Measurements from ENCODE around the gene PTX4. TPM values are rescaled to one million over a fixed set of nuclear protein-coding genes. Genes with fewer than 3 reads are reported as not detected.
"Not testable (repeated sequence)": the region's sequence is repeated elsewhere in the genome, so short reads cannot be mapped to it uniquely, and the experiment has no call there.

The PTX4 gene
- total RNA-seq, 1 donor from 2014 or later: not detected

- Histone ChIP-seq H3K36me3 (peaks cover 33% of the 10 kb centered on the region), H3K4me1 (no peaks in the 10 kb centered on the region), H3K27me3 (ENCODE audit: low read depth) (no peaks in the 10 kb centered on the region), H3K9me3 (replicated peaks) (no peaks in the 10 kb centered on the region), H3K4me3 (no peak overlapping the region), H3K27ac (replicated peaks) (no peak overlapping the region)
- no peak for DNase-seq
- no peak for TF ChIP-seq CTCF (IDR thresholded peaks at IDR 0.05; ENCODE audit: borderline replicate concordance)
- intact Hi-C loops (cut with micrococcal nuclease): no loop called here
Measured at GRCh38 chr16:1443403-1443973, 45.3 kb downstream of the PTX4 start.

- H3K4me1 ChIP-seq: no peaks in the 10 kb centered on the region
- no peaks in the 10 kb centered on the region for H3K27me3 ChIP-seq (ENCODE audit: low read depth)
- peaks cover 25% of the 10 kb centered on the region for H3K36me3 ChIP-seq
- DNase-seq: no peak
- no peaks in the 10 kb centered on the region for H3K9me3 ChIP-seq (replicated peaks)
- H3K27ac ChIP-seq (replicated peaks): no peak overlapping the region
- TF ChIP-seq CTCF (IDR thresholded peaks at IDR 0.05; ENCODE audit: borderline replicate concordance): no peak
- no peak overlapping the region for H3K4me3 ChIP-seq
- intact Hi-C loops (cut with micrococcal nuclease): no loop called here
Measured at GRCh38 chr16:1442697-1443096, 46.0 kb downstream of the PTX4 start.

GRCh38 chr16:1441391-1441829, 47.3 kb downstream of the PTX4 start:
- intact Hi-C loops (cut with micrococcal nuclease): no loop called here
- DNase-seq: no peak
- TF ChIP-seq CTCF (IDR thresholded peaks at IDR 0.05; ENCODE audit: borderline replicate concordance): no peak

GRCh38 chr16:1439699-1440074, 49.1 kb downstream of the PTX4 start:
- intact Hi-C loops (cut with micrococcal nuclease); DNase-seq: not testable (repeated sequence)

More at GRCh38 chr16:1441391-1441829, 47.3 kb downstream of the PTX4 start:
- Histone ChIP-seq H3K4me3 (no peak overlapping the region), H3K4me1 (no peaks in the 10 kb centered on the region), H3K9me3 (replicated peaks) (no peaks in the 10 kb centered on the region), H3K36me3 (peaks cover 13% of the 10 kb centered on the region), H3K27ac (replicated peaks) (no peak overlapping the region), H3K27me3 (ENCODE audit: low read depth) (no peaks in the 10 kb centered on the region)

GRCh38 chr16:1439058-1439698, 49.6 kb downstream of the PTX4 start:
- TF ChIP-seq CTCF (IDR thresholded peaks at IDR 0.05; ENCODE audit: borderline replicate concordance): no peak
- no peaks in the 10 kb centered on the region for H3K4me1 ChIP-seq
- no peak overlapping the region for H3K4me3 ChIP-seq
- no peaks in the 10 kb centered on the region for H3K9me3 ChIP-seq (replicated peaks)
- H3K36me3 ChIP-seq: no peaks in the 10 kb centered on the region
- H3K27me3 ChIP-seq (ENCODE audit: low read depth): no peaks in the 10 kb centered on the region
- intact Hi-C loops (cut with micrococcal nuclease): no loop called here
- no peak for DNase-seq
- no peak overlapping the region for H3K27ac ChIP-seq (replicated peaks)

More at GRCh38 chr16:1439699-1440074, 49.1 kb downstream of the PTX4 start:
- H3K27me3 ChIP-seq (ENCODE audit: low read depth); H3K9me3 ChIP-seq (replicated peaks); H3K4me3 ChIP-seq; H3K36me3 ChIP-seq; H3K4me1 ChIP-seq; H3K27ac ChIP-seq (replicated peaks): not testable (repeated sequence)

Data from left ventricle myocardium inferior (tissue), 1 donor.